Hematopoietic multipotent progenitor cell (in vitro differentiated cells): ENCODE data around the gene LTBP3. TPM values are rescaled to one million over a fixed set of nuclear protein-coding genes. Genes with fewer than 3 reads are reported as not detected.

ENCODE experiments used
- DNase-seq, 3 donors: peaks; one replicate each; pipeline ENCODE4 v3.0.0-alpha.2; 2011 to 2015; ENCODE audit warnings: low read depth in 2 of 3, low spot score in 2 of 3
- total RNA-seq: library from RNA; depleted of rRNA; stranded (reverse); fragments of >200 nt; gene quantifications from one replicate; pipeline ENCODE4 v1.2.3, GENCODE V29; 2012

Gene LTBP3
- total RNA-seq = 89.1 TPM

DNA sequence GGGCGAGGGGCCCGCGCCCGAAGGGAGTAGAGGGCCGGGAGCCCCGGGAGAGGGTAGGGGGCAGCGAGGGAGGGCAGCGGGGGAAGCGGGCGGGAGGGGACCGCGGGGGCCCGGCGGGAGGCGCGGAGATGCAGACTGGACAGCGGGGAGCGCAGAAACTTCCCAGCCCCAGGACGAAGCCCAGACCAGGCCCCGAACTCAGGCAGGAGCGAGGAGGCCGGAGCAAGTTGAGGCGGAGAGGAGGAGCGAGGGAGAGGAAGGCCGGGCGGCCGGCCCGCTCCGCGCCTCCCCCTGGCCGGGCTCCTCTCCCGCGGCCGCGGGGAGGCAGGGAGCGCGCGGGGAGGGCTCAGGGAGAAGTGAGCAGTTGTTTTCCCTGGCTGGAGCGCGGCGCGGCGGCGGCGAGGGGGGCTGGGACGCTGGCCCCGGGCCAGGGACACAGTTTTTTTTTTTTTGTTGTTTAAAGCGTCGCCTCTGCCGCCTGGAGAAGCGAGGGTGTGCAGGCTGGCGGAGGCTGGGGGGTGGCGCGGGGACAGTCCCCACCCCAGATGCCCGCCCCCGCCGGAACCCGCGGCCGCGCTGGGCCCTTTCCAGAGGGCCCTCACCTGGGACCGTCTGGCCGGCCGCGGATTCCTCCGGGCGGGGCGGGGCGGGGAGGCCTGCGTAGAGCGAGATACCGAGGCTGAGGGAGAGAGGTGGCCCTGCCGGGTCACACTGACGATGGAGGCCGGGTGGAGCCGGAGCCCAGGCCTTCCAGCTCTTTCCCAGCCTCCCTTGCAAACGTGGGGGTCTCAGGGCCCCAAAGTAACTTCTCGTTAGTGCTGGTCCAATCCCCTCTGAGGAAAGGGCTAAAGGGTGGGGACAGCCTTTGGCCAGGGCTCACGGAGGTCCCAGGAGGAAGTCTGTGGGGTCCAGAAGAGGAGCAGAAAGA, at the start of gene LTBP3:
Gene LTBP3, minus strand, starts transcription at position 358 of the 928 bp plus-strand sequence. CDS start 400 bp downstream, outside the sequence.
- DNase-seq = peak in 1 of 3 donors; percentile 47

DNA sequence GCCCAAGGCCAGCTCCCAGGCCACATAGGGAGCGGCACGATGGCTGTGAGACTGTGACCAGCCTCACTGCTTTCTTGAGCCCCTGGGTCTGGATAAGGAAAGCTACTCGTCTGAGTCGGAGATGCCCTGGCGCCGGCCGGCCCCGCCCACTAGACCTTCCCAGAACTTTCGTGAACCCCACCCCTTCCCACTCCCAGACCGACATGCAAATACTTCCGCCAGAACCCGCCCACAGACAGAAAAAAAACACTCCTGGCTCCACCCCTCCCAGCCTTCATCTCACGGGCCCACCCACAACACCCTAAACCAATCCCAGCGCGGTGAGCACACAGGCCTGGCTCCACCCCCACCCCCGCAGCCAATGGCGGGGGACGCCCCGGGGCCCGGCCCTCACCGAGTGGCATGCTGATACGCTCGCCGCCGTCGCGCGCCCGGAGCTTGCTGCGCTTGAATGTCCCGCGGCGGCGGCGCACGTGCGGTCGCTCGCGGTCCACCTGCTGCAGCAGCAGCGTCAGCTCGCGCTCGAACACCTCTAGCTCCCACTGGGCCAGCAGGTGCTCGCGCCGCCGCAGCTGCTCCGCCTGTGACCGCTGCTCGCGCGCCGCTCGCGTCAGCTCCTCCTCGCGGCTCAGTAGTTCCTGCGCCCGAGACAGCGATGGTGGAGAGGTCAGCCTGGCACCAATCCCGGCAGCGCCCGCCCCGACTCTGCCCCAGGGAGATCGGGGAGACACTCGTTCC, 48.9 kb upstream of the LTBP3 start:
- no peak for DNase-seq

DNA sequence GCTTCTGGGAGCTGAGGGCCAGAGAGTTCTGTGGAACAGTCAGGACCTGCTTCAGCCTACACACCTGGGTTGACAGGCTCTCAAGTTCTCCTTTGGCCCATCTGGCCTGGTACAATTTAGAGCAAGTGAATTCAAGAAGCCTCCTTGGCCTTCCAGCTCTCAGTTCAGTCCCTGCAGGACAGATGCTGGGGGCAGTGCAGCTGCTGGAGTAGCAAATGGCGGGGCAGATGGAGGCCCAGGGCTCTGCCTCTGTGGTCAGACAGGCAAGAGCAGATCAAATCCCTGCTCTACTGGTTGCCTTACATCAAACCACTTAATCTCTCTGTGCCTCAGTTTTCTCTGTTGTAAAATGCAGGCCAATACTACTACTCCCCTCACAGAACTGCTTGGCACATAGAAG, 46.1 kb upstream of the LTBP3 start:
- DNase-seq = no peak

DNA sequence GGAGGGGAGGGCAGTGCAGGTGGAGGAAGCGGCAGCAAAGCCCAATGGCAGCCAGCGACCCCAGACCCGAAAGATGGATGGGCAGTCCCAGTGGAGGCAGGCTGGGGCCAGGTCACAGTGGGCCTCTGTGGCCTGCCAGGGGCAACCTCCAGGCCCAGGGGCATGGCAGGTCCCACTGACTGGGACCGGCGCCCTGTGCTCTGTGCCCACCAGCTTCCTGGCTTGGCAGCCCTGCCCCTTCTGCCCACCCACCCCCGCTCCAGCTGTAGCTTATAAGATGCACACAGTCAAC, 41.7 kb upstream of the LTBP3 start:
- DNase-seq = no peak

DNA sequence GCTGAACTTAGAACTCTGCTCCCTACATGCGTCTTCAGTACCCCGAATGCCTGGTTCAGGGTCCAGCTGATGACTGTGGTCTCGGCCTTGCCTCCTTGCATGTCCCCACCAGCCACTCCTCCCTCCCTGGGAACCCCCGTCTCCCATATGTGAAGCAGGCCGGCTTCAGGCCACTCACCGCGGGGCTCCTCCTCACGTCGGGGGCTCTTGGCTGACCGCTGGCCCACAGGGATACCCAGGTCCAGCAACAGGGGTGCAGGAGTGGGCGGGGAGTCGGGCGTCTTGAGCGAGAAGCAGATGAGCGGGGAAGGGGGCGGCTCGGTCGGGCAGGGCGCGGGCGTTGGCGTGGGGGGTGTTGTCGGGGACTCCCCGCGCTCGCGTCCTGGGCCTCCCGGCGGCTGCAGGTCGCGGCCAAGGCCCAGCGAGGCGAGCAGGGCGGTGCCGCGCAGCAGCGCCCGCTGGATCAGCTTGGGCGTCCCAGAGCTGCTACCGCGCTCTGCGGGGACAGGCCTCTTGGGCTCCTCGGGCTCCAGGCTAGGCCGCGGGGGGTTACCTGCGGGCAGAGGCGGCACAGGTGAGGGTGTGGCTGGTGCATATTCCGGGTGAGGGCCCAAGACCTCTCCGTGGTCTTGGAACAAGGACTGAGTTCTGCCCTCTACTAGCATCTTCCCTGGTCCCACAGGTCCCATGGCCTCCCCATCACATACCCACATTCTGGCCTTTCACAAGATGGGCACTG, 41.2 kb upstream of the LTBP3 start:
- no peak for DNase-seq

DNA sequence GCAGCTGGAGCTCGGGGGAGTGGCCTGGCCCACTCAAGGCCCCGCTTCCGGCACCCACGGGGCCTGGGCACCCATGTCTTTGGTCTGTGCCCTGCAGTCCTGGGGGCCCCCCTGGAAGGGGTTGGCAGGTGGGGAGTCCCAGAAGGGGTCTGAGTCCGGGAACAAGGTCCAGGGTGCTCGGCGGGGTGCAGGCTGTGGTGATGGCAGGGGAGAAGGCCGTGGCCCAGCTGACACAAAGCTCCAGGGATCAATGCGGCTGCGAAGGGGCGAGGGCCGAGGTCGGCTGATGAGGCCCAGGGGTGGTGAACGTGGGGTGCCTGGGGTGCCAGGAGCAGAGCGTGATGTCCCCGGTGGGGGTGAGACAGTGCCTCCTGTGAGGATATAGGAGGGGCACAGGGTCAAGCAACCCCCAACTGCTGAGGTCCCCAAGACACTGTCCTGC, 40.1 kb upstream of the LTBP3 start:
- DNase-seq = no peak

DNA sequence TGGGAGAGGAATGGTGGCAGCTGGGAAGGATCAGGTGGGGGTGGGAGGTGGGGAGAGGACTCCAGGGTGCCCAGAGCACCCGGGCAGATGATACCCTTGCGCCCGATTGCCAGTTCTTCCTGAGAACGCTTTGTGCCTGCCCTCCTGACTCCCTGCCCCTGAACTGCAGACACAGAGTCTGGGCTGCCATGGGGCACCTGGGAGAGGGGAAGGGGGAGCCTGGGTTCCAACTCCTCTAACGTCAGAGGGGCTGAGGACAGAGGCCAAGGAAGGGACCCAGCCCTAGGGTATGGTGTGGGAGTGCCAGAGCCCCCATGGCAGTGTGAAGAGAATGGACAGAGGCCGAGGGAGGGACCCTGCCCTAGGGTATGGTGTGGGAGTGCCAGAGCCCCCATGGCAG, 38.4 kb upstream of the LTBP3 start:
- no peak for DNase-seq

DNA sequence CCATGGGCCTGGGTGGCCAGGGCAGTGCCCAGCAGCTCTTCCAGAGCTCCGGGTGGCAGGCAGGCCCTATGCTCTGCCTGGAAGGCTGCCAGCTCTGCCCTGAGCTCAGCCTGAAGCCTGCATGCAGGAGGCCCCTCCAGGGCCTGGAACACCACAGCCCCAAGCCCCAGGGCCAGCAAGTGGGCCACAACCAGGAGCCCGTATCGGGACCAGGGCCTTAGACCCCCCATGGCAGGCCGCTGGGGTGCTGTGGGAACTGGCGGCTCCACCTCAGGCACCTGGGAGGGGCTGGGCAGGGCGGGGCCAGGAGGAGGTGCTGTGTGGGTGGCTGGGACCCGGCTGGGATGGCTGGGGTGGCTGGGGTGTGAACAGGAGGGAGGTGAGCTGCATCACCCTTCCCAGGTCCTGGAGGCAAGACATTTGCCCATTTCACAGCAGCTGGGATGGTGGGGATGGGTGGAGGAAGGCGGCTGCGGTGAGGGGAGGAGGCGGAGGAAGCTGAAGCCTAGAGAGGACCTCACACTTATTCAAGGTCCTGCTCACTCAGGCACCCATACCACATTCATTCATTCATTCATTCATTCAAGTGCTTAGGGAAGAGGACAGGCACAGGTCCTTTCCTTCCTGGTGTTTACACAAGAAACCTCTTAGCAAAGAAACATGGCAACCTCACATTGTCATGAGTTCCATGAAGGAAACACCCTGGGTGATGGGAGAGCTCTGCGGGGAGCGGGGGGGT, 37.6 kb upstream of the LTBP3 start, which contains the start of gene KCNK7:
Gene KCNK7, minus strand, starts transcription at position 258 of the 739 bp plus-strand sequence. Its CDS starts 28 bp downstream, at position 230.
- DNase-seq = no peak

DNA sequence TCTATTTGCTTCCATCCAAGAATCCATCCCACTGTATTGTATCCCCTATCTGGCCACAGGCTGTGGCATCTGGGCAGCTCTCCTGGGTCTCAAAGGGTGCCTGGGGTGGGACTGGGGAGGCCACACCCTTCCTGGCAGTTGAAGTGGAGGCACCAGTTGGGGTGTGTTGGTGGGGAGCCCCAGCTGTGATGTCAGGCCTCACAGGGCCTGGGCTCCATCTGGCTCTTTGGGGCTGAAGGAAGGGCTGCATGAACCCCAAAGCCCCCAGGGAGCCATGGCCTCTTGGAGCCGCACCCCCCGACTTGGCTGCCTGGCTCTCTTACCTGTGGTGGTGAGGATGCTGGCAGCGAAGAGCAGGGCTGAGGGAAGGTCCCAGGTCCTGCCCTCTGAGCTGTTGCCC, 37.0 kb upstream of the LTBP3 start:
- no peak for DNase-seq

DNA sequence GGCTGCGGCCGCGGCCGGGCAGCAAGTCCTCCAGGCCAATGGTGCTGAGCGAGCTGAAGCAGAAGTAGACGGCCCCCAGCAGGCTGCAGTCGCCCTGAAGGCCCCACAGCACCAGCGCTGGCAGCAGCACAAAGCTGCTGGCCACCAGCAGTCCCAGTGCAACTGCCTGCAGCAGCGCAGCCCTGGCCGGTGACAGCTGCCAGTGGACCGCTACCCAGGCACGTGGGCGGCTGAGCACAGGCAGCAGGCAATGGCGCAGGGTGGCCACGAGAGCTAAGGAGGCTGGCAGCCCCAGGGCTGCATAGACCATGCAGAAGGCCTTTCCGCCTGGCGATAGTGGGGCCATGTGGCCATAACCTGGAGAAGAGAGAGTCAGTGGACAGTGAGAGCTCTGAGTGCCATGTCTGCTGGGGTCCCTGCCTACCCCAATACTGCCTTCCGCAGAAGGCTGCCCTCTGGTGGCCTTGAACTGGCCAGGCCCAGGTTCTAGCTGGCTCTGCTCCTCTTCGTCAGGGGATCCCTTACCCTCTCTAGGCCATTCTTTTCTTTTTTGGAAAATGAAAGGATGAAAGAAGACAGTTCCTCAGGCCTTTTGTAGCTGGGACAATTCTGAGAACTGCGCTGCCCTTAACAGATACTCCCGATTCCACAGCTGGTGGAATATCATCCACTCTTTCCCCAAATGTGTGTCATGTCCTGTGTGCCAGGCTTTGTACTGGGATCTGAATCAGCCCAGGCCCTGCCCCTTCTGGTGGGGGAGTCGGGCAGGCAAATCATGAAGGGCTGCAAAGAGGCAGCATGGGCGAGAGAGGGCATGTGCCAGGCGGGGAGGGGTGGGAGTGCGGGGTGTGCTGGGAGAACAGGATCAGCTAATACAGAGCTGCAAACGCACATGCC, 35.6 kb upstream of the LTBP3 start:
- DNase-seq = peak in 1 of 3 donors; percentile 53

DNA sequence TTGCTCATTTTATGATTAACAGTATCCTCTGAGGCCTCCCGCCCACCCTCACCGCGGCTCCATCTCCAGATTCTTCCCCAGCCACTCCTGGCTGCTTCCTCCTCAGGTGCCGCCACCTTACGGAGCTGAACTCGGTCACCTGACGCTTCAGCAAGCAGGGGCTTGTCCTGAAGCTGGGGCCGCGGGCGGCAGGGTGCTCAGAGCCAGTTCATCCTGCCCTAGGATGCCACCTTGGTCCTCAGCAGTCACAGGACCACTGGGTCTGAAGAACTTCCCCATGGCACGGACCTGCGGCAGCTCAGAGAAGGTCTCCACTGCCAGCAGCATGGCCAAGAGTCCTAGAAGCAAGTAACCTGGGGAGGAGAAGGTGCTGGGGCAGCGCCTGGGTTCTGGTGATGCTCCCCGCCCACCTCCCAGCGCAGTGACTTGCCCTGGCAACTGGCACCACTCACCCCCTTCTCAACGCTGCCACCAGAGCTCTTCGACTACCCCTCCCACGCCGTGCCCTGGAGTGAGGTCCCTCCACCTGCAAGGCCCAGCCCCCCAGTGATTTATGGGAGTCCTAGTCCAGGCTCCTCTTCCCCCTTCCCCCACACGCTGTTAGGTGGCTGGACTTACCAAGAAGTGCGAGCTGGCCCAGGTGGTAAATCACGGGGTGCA, 34.8 kb upstream of the LTBP3 start:
- DNase-seq = no peak

DNA sequence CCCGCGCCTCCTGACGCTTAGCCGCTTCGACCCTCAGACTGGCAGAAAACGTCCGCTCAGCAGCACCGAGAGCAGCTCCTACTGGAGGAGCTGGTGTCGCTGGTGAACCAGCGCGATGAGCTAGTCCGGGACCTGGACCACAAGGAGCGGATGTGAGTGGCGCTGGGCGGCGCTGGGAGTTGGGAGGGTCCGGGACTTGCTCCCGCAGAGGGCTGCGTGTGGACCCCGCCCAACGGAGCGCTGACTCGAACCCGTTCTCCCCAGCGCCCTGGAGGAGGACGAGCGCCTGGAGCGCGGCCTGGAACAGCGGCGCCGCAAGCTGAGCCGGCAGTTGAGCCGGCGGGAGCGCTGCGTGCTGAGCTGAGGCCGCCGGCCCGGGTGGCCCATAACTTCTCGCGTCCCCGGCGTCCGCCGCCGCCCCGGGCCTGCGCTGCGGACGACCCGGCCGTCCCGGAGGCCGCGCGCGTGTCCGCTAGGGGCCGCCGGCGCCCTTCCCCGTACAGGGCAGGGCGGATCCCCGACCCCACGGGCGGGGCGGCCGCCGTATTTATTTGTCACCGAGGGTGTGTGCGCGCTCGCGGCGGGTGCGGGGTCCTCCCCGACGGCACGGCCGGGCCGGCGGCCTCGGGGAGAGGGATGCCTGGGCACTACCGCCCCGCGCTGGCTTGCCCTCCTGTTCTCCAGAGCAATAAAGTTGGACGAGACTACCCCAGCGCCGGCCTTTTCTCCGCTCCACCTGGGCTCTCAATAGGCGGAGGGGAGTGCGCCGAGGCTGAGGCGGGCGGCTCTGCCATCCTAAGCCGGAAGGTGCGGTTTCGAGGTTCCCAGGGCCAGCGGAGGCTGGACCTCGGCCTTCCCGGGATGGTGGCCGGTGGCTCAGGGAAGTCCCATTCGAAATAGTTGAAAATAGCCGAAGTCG, 34.0 kb upstream of the LTBP3 start:
- DNase-seq = no peak

DNA sequence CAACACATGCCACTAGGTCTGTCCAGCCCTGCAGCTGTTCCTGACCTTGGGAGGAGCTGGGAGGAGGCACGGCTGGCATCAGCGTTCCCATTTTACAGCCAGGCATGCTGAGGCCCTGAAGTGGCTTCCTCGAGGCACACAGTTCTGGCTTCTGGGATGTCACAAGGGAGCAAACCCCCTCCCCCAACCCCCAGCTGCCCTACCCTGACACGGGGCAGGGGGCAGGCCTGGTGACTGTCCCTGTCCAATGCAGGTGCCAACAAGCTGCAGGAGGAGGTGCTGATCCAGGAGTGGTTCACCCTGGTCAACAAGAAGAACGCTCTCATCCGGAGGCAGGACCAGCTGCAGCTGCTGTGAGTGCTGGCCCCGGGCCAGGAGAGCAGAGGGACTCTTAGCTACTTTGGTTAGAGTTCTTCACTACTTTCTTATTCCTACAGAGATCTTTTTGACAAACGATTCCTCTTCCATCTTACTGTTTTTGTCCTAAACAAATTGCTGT, 32.1 kb upstream of the LTBP3 start:
- DNase-seq = no peak

DNA sequence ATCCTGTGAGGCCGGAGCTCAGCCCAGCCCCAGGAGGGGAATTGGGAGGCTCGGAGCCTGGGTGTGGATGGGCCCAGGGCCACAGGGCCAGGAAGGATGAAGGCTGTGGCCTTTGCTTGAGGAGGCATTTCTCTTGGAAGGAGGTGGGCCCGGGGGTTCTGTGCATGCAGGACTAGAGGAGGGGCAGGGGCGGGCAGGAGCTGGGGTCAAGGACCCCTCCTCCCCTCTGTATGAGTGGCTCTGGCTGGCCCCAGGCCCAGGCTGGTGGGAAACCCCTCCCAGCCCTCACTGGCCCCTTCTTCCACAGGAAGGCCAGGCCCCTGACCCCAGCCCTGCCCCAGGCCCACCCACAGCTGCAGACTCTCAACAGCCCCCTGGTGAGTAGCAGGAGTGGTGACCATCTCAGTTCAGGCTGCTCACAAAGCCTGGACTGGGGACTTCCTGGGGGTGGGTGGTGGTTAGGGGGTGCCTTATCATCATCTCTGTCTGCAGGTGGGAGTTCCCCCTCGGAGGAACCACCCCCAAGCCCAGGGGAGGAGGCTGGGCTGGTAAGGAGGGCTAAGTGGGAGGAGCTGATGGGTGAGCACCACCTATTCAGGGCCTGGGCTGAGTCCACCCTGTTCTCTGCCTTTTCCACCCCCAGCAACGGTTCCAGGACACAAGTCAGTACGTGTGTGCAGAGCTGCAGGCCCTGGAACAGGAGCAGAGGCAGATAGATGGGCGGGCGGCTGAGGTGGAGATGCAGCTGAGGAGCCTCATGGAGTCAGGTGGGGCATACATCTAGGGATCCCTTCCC, 31.5 kb upstream of the LTBP3 start:
- DNase-seq = peak in 2 of 3 donors; percentile 71 to 72

DNA sequence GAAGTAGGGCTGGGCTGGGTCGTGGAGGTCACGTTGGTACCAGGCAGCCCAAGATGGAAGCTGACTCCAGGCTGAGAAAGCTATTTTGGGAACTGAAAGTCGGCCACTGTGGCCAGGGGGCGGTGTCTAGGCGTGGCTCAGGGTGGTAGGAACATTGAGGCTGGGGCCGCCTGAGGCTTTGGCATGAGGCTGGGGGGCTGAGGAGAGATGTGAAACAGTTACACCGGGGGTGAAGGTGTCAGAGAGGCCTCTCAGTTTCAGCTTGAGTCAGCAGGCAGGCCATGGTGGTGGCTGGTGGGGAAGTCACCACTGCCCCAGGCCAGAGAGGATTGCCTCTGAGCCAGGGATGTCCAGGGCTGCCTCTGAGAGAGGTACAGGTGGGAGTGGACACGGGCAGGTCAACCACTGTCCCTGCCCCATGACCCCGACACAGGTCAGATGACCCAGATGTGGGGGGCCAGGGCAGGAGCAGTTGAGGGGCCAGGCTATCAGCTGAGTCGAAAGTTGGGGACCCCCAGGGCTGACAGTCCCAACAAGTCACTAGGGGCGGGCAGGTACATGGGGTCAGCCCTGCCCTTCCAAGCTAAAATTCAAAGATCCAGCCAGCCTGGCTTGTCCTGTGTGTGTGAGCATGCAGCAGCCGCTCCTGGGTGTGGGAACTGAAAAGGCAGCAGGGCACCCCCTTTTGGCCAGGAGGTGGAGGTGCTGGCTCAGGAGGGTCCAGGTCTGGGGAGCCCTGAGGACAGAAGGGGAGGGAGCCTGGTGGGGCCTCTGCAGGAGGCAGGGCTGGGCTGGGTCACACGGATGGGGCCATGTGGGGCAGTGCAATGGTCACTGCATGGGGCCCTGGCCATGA, 30.3 kb upstream of the LTBP3 start:
- peak in 2 of 3 donors; percentile 72 to 82 for DNase-seq

DNA sequence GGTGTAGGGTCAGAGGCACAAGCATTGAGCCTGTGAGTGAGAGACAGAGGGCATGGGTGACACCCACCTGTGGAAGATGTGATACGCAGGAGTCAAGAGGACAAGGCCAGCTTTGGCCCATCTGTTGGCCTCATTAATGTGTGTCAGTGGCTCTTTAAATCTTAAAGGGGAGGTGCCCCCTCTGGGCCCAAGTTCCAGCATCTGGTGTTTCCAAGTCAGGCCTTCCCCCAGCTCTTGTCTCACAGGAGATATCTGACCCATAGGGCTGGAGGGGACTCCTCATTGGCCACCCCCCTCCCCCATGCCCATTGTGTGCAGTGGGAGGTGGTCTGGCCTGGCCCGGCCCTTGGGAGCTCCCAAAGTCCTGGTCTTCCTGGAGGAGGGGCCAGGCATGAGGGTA, 28.5 kb upstream of the LTBP3 start:
- DNase-seq = no peak
